CD4-positive, alpha-beta T cell treated with Interleukin-12 subunit alpha and Interleukin-12 subunit beta, for 1 hour (primary cell): ENCODE results near the gene PDX1.

Experiments used
- DNase-seq: peaks from one replicate; pipeline ENCODE4 v3.0.0-alpha.2; 2020

The PDX1 gene

GRCh38 chr13:27919934-27920676 lies at the start of gene PDX1:
PDX1 (plus strand) TSS chr13:27920000; CDS start chr13:27920139, 139 bp downstream.
- no peak for DNase-seq

GRCh38 chr13:27878274-27878673 lies 41.5 kb upstream of the PDX1 start:
- no peak for DNase-seq

GRCh38 chr13:27889471-27889870 lies 30.3 kb upstream of the PDX1 start:
- DNase-seq = no peak

GRCh38 chr13:27896726-27897125 lies 23.1 kb upstream of the PDX1 start:
- DNase-seq = no peak

GRCh38 chr13:27904719-27905118 lies 15.1 kb upstream of the PDX1 start:
- DNase-seq = no peak

GRCh38 chr13:27905650-27906049 lies 14.2 kb upstream of the PDX1 start:
- no peak for DNase-seq

GRCh38 chr13:27907121-27907787 lies 12.5 kb upstream of the PDX1 start:
- DNase-seq = no peak

GRCh38 chr13:27909378-27909777 lies 10.4 kb upstream of the PDX1 start:
- DNase-seq = no peak

- DNase-seq = no peak
These were observed 8.3 kb upstream of the PDX1 start for GRCh38 chr13:27911521-27911920.

- DNase-seq = no peak
These were observed 6.6 kb upstream of the PDX1 start for GRCh38 chr13:27913160-27913559.

- DNase-seq = no peak
These were observed 4.2 kb upstream of the PDX1 start for GRCh38 chr13:27915301-27916207.

- no peak for DNase-seq
These were observed 2.5 kb upstream of the PDX1 start for GRCh38 chr13:27917121-27917947.

GRCh38 chr13:27918041-27918917 lies 1.5 kb upstream of the PDX1 start:
- DNase-seq = no peak

GRCh38 chr13:27918918-27919658 lies 712 bp upstream of the PDX1 start:
- no peak for DNase-seq

GRCh38 chr13:27919659-27919933 lies 204 bp upstream of the PDX1 start:
- no peak for DNase-seq

- DNase-seq = no peak
These were observed 1.0 kb downstream of the PDX1 start for GRCh38 chr13:27920677-27921420.

- DNase-seq = no peak
These were observed 1.7 kb downstream of the PDX1 start for GRCh38 chr13:27921421-27921960.

- no peak for DNase-seq
These were observed 2.4 kb downstream of the PDX1 start for GRCh38 chr13:27921961-27922882.
